GM12891 (cell line): ENCODE data around the gene DNAJB7.

Source experiments
- POLR2A ChIP-seq: IDR thresholded peaks from 2 replicates; pipeline ENCODE4 v1.6.1; 2011; ENCODE audit warnings: low read depth, low read length, control low read depth
- POLR2AphosphoS5 ChIP-seq: IDR thresholded peaks from 2 replicates; pipeline ENCODE4 v1.6.1; 2011; ENCODE audit warnings: low read depth, low read length, control low read depth

- TF ChIP-seq POLR2A (no peak), POLR2AphosphoS5 (no peak)
Observed at GRCh38 chr22:40855071-40855978, 6.6 kb downstream of the DNAJB7 start.
